HepG2 (cell line): ENCODE data around the gene APBB3. TPM values are rescaled to one million over a fixed set of nuclear protein-coding genes. Genes with fewer than 3 reads are reported as not detected.
A peak's percentile ranks its signal among the peaks of the same experiment; 100 is the strongest.

ENCODE experiments used
- CAMTA2 ChIP-seq: sonication (generic); formaldehyde crosslinking; IDR thresholded peaks from 2 replicates; pipeline ENCODE4 v1.4.0; 2020; ENCODE audit warnings: mild to moderate bottlenecking, missing genetic modification reagents, borderline replicate concordance
- ELF4 ChIP-seq: sonication (generic); formaldehyde crosslinking; IDR thresholded peaks from 2 replicates; pipeline ENCODE4 v1.5.0; 2020; ENCODE audit warnings: missing genetic modification reagents, mild to moderate bottlenecking, moderate library complexity, borderline replicate concordance
- FOXA3 ChIP-seq: IDR thresholded peaks from 2 replicates; pipeline ENCODE4 v1.6.1; 2016; ENCODE audit warnings: missing genetic modification reagents, missing compliant biosample characterization
- FOXK1 ChIP-seq: sonication (generic); formaldehyde crosslinking; IDR thresholded peaks from 2 replicates; pipeline ENCODE4 v1.4.0; 2020; ENCODE audit warnings: low read depth, missing genetic modification reagents, borderline replicate concordance
- KLF13 ChIP-seq: sonication (generic); formaldehyde crosslinking; IDR thresholded peaks from 2 replicates; pipeline ENCODE4 v1.4.0; 2020; ENCODE audit warnings: mild to moderate bottlenecking, missing genetic modification reagents
- MIER3 ChIP-seq: IDR thresholded peaks from 2 replicates; pipeline ENCODE4 v1.6.1; 2016; ENCODE audit warnings: missing compliant biosample characterization, borderline replicate concordance
- NR0B2 ChIP-seq: sonication (generic); formaldehyde crosslinking; IDR thresholded peaks from 2 replicates; pipeline ENCODE4 v1.4.0; 2020; ENCODE audit warnings: mild to moderate bottlenecking, missing genetic modification reagents
- PHF20 ChIP-seq: sonication (generic); formaldehyde crosslinking; IDR thresholded peaks from 2 replicates; pipeline ENCODE4 v1.5.0; 2020; ENCODE audit warnings: mild to moderate bottlenecking, missing genetic modification reagents
- POLR2AphosphoS5 ChIP-seq: IDR thresholded peaks from 2 replicates; pipeline ENCODE4 v1.6.1; 2012; ENCODE audit warnings: low read depth, low read length
- RELA ChIP-seq: sonication (generic); formaldehyde crosslinking; IDR thresholded peaks from 2 replicates; pipeline ENCODE4 v1.4.0; 2020; ENCODE audit warnings: missing genetic modification reagents
- RFX3 ChIP-seq: IDR thresholded peaks from 2 replicates; pipeline ENCODE4 v1.6.1; 2016; ENCODE audit warnings: missing biosample characterization, missing genetic modification reagents
- SAFB2 ChIP-seq: sonication (generic); formaldehyde crosslinking; IDR thresholded peaks from 2 replicates; pipeline ENCODE4 v1.5.1; 2020; ENCODE audit warnings: missing genetic modification reagents, low read depth, mild to moderate bottlenecking, borderline replicate concordance
- SIX1 ChIP-seq: sonication (generic); formaldehyde crosslinking; IDR thresholded peaks from 2 replicates; pipeline ENCODE4 v1.4.0; 2020; ENCODE audit warnings: missing genetic modification reagents, borderline replicate concordance
- STAG1 ChIP-seq: sonication (generic); formaldehyde crosslinking; IDR thresholded peaks from 2 replicates; pipeline ENCODE4 v1.4.0; 2020; ENCODE audit warnings: missing genetic modification reagents
- TBX2 ChIP-seq: sonication (generic); formaldehyde crosslinking; IDR thresholded peaks from 2 replicates; pipeline ENCODE4 v1.5.0; 2020; ENCODE audit warnings: missing genetic modification reagents, mild to moderate bottlenecking, borderline replicate concordance
- TGIF2 ChIP-seq: IDR thresholded peaks from 2 replicates; pipeline ENCODE4 v1.6.1; 2016; ENCODE audit warnings: control low read depth, missing compliant biosample characterization
- ZC3H13 ChIP-seq: sonication (generic); formaldehyde crosslinking; IDR thresholded peaks from 2 replicates; pipeline ENCODE4 v1.8.1; 2023; ENCODE audit warnings: mild to moderate bottlenecking, missing genetic modification reagents, moderate library complexity
- ZSCAN30 ChIP-seq: sonication (generic); formaldehyde crosslinking; IDR thresholded peaks from 2 replicates; pipeline ENCODE4 v1.5.0; 2020; ENCODE audit warnings: mild to moderate bottlenecking, missing genetic modification reagents
- polyA plus RNA-seq, 8 experiments: library from polyadenylated mRNA; depleted of rRNA in 3 of 8; stranded (reverse) in 7 of 8; unstranded in 1 of 8; fragments of >200 nt; fragmentation: Illumina TruSeq in 4 of 8; extraction: Trizol in 4 of 8; gene quantifications; 2 replicates each; pipeline versions ENCODE4 v1.2.1 to v1.2.3, GENCODE V29; 2011 to 2016; ENCODE audit warnings: low read depth in 4 of 8, missing spikeins in 1 of 8, mixed read lengths in 1 of 8; ENCODE audit not compliant: insufficient read depth in 1 of 8
- total RNA-seq, 5 experiments: library from RNA; depleted of rRNA; stranded (reverse); fragments of >200 nt; fragmentation: Illumina TruSeq; extraction: Trizol; gene quantifications; 2 replicates each; pipeline ENCODE4 v1.2.3, GENCODE V29; 2016; ENCODE audit warnings: low read depth in 1 of 5
- TF ChIP-seq, protein P1 (sequence below): sonication (generic); formaldehyde crosslinking; IDR thresholded peaks from 2 replicates; pipeline ENCODE4 v1.5.0; 2020; ENCODE audit warnings: mild to moderate bottlenecking, missing genetic modification reagents
- TF ChIP-seq, protein P2 (sequence below), 2 experiments: fragments of 450-650 bp in 1 of 2; sonication (generic) in 1 of 2; formaldehyde crosslinking in 1 of 2; IDR thresholded peaks; 2 replicates each; pipeline versions ENCODE4 v1.6.1 to v1.8.0; 2016 to 2022; ENCODE audit warnings: antibody characterized with exemption in 1 of 2, mild to moderate bottlenecking in 1 of 2, missing genetic modification reagents in 1 of 2

Gene APBB3
- total and polyA plus RNA-seq, 2 of the 13 experiments (the other 11 are each of a cell fraction or from before 2014, with no cell fraction given) = 0.38 to 0.78 TPM

DNA sequence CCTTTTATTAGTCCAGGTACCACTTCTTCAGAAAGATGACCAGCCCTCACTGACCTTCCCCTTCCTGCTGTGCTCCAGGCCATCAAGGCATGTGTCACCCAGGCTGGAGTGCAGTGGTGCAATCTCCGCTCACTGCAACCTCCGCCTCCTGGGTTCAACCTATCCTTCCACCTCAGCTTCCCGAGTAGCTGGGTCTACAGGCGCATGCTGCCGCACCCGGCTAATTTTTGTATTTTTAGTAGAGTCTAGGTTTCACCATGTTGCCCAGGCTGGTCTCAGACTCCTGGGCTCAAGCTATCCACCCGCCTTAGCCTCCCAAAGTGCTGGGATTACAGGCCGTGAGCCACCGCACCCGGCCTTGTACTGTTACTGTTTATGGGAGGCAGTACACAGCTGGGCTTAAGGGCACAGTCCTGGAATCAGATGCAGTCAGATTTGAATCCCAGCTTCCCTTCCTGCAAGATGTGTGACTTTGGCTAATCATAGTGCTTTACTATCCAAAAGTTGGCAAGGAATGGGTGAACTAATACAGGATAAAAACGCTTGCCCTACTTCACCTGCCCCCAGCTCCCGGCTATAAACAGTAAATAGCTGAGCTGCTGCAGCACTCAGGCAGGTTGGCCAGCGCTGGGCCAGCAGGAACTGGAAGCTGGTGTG lies 17.4 kb downstream of the APBB3 start (continued):
- TF ChIP-seq KLF13 (CRISPR knock-in tag) (no peak), RELA (no peak), POLR2AphosphoS5 (no peak; the same call in 1 of the 2 replicates), ELF4 (CRISPR knock-in tag) (no peak), CAMTA2 (no peak), RFX3 (CRISPR knock-in tag) (no peak), SIX1 (no peak), FOXK1 (CRISPR knock-in tag) (no peak), ZC3H13 (CRISPR knock-in tag) (no peak), TBX2 (CRISPR knock-in tag) (no peak), PHF20 (no peak; the same call in 1 of the 2 replicates), TGIF2 (CRISPR knock-in tag) (peak; percentile 33), NR0B2 (CRISPR knock-in tag) (no peak), STAG1 (no peak), MIER3 (no peak; the same call in 1 of the 2 replicates), ZSCAN30 (CRISPR knock-in tag) (no peak), FOXA3 (CRISPR knock-in tag) (no peak; the same call in 1 of the 2 replicates), SAFB2 (CRISPR knock-in tag) (no peak)
- TF ChIP-seq, protein P1, sequence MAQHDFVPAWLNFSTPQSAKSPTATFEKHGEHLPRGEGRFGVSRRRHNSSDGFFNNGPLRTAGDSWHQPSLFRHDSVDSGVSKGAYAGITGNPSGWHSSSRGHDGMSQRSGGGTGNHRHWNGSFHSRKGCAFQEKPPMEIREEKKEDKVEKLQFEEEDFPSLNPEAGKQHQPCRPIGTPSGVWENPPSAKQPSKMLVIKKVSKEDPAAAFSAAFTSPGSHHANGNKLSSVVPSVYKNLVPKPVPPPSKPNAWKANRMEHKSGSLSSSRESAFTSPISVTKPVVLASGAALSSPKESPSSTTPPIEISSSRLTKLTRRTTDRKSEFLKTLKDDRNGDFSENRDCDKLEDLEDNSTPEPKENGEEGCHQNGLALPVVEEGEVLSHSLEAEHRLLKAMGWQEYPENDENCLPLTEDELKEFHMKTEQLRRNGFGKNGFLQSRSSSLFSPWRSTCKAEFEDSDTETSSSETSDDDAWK (CRISPR knock-in tag) = no peak
- TF ChIP-seq, protein P2, sequence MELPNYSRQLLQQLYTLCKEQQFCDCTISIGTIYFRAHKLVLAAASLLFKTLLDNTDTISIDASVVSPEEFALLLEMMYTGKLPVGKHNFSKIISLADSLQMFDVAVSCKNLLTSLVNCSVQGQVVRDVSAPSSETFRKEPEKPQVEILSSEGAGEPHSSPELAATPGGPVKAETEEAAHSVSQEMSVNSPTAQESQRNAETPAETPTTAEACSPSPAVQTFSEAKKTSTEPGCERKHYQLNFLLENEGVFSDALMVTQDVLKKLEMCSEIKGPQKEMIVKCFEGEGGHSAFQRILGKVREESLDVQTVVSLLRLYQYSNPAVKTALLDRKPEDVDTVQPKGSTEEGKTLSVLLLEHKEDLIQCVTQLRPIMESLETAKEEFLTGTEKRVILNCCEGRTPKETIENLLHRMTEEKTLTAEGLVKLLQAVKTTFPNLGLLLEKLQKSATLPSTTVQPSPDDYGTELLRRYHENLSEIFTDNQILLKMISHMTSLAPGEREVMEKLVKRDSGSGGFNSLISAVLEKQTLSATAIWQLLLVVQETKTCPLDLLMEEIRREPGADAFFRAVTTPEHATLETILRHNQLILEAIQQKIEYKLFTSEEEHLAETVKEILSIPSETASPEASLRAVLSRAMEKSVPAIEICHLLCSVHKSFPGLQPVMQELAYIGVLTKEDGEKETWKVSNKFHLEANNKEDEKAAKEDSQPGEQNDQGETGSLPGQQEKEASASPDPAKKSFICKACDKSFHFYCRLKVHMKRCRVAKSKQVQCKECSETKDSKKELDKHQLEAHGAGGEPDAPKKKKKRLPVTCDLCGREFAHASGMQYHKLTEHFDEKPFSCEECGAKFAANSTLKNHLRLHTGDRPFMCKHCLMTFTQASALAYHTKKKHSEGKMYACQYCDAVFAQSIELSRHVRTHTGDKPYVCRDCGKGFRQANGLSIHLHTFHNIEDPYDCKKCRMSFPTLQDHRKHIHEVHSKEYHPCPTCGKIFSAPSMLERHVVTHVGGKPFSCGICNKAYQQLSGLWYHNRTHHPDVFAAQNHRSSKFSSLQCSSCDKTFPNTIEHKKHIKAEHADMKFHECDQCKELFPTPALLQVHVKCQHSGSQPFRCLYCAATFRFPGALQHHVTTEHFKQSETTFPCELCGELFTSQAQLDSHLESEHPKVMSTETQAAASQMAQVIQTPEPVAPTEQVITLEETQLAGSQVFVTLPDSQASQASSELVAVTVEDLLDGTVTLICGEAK (IDR thresholded peaks at IDR 0.05) = no peak
- TF ChIP-seq, protein P2 (CRISPR knock-in tag; IDR thresholded peaks at IDR 0.05) = no peak
